GM18951 (cell line): ENCODE data around the gene PDZRN4.
"Not testable (repeated sequence)": the region's sequence is repeated elsewhere in the genome, so short reads cannot be mapped to it uniquely, and the experiment has no call there.

ENCODE experiments used
- POLR2A ChIP-seq: IDR thresholded peaks from 4 replicates; pipeline ENCODE4 v1.6.1; 2011; ENCODE audit warnings: mild to moderate bottlenecking; ENCODE audit not compliant: insufficient read length, insufficient read depth; ENCODE audit errors: extremely low read depth
- in situ Hi-C: fragments of 300-500 bp; cut with MboI; formaldehyde crosslinking; loops from one replicate; pipeline ENCODE4 v1.12.0; 2022; ENCODE audit warnings: low sequenced_read_pairs, mixed read lengths, inconsistent platforms; ENCODE audit not compliant: unreplicated experiment

The PDZRN4 gene

GRCh38 chr12:41573445-41573844 lies 385.3 kb downstream of the PDZRN4 start:
- TF ChIP-seq POLR2A, result no peak
- in situ Hi-C loops, result no loop called here

- in situ Hi-C loops, result no loop called here
- TF ChIP-seq POLR2A, result no peak
Observed at GRCh38 chr12:41576925-41577324, 388.8 kb downstream of the PDZRN4 start.

GRCh38 chr12:41577995-41578394 lies 389.9 kb downstream of the PDZRN4 start:
- in situ Hi-C loops, result no loop called here
- TF ChIP-seq POLR2A, result no peak

DNA sequence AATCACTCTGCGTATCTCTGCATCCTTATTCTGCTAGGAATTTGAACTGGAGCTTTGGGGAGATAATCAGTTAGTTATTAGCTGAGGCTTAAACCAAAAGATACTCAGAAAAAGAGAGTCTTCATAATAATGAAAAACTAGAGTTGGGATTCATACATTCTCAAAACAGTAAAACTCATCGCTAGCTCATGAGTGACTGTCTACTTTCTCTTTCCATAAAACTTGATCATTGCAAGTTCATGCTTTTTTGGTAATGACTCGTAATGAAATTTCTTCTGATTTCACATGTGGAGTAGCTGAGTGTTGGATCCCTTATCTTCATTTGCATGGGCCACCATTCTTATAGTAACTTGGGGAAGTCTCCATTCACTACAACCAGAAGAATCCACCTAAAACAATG lies 397.7 kb downstream of the PDZRN4 start:
- TF ChIP-seq POLR2A, result no peak
- in situ Hi-C loops, result no loop called here

DNA sequence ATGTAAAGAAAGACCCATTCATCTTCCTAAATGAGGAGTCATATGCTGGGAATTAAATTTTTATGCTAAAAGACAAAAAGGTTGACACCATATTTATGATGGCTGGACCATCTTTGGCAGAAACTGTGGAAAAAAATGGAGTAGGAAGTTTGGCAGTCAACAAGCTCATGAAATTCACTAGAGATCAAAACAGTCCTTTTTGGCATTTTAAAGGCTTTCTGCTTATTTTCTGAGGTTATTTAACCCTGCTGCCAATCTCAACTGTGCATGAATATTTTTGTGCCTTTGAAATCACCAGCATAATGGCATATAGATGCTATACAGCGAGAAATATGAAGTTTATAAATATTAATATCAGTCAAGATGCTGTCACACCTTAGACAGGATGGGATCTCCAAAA lies 399.5 kb downstream of the PDZRN4 start:
- in situ Hi-C loops, result no loop called here
- no peak for TF ChIP-seq POLR2A

GRCh38 chr12:41589878-41590277 lies 401.8 kb downstream of the PDZRN4 start:
- in situ Hi-C loops, result no loop called here
- no peak for TF ChIP-seq POLR2A

- in situ Hi-C loops, result no loop called here
Observed at GRCh38 chr12:41596190-41596589, 408.1 kb downstream of the PDZRN4 start.

DNA sequence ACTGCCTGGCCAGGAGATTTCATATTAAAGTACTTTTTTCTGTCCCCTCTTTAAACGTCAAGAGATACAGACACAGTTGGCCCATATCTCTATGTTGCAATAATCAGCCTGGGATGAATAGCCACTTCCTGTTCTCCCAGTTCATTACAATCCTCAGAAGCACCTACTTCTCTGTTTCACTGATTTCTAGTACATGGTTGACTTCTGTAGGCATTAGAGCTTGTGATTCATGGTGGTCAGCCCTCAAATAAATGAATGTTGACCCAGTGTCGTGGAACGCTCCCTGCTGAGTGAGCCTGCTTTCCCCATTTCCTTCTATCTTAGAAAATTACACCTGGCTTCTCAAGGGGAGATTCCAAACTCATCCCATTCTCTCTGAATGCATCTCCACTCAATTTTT lies 416.7 kb downstream of the PDZRN4 start:
- in situ Hi-C loops, result no loop called here
- TF ChIP-seq POLR2A, result no peak

More at GRCh38 chr12:41596190-41596589, 408.1 kb downstream of the PDZRN4 start:
- TF ChIP-seq POLR2A, result no peak

GRCh38 chr12:41605545-41606305 lies 417.6 kb downstream of the PDZRN4 start:
- in situ Hi-C loops, result no loop called here
- no peak for TF ChIP-seq POLR2A

DNA sequence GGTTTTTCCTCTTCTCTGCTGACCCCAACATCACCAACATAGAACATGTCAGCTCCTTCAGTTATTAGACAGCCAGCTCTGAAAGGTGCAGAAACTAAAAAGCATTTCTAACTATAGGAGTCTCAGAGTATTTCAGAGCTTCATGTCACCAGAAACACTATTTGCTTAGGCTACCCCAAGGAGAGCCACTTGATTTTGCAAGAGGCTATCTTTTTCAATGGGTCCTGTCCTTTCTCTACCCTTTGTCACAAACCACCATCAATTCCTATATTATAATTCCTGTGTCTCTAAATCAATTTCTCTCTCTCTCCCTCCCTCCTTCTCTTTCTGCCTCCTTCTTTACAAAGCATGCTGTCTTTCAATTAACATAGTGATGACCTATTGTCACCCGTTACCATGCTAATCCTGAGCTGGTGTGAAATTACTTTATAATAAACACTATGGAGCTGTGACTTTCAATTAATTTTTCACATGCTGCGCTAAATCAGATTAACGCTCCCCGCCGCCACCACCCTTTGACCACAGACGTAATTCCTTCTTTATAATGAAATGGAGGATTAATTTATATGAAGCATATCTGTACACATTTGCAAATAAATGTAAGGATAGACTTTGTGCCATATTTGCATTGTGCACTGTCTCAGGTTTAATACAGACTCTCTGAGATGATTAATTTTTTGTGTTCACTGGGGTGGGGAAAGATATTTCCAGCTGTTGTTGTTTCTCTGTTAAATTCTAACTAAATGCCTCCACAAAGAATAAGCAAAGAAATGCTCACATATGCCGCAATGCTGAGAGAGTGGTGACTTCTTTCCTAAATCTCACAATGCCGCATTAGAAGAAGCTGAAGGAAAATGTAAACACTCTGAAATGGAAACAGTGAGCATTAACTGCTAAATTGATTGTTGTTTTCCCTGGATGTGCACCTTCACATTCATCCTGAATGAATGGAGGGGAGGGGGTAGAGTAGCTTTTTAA lies 418.6 kb downstream of the PDZRN4 start:
- no peak for TF ChIP-seq POLR2A
- in situ Hi-C loops, result no loop called here

GRCh38 chr12:41612892-41613557 lies 424.9 kb downstream of the PDZRN4 start:
- in situ Hi-C loops, result no loop called here
- no peak for TF ChIP-seq POLR2A

- in situ Hi-C loops, result not testable (repeated sequence)
Observed at GRCh38 chr12:41615174-41615573, 427.1 kb downstream of the PDZRN4 start.

GRCh38 chr12:41619705-41620104 lies 431.6 kb downstream of the PDZRN4 start:
- TF ChIP-seq POLR2A, result no peak
- in situ Hi-C loops, result no loop called here
